HCT116 (cell line): ENCODE results near the gene TNFSF12. TPM values are rescaled to one million over a fixed set of nuclear protein-coding genes. Genes with fewer than 3 reads are reported as not detected.

Experiments used
- ATAC-seq: fragments of 200-7000 bp; cut with Tn5 transposase; 2 replicates; pipeline ENCODE4 v1.9.1; 2020; ENCODE audit warnings: mild to moderate bottlenecking, moderate library complexity
- BruUV-seq: library from RNA; stranded (reverse); fragments of 400-500 nt; replicated peaks from 2 replicates; lab custom pipeline; 2021; lab: Mats Ljungman, UMichigan
- CTCF ChIA-PET: fragments of 300-600 bp; sonication (Branson Sonifier 250); formaldehyde crosslinking; loops from one replicate; lab custom pipeline; 2021; ENCODE audit warnings: antibody characterized with exemption; lab: Charles Lee
- POLR2A ChIA-PET: fragments of 300-600, 350-600 bp; sonication (Branson Sonifier 250); formaldehyde crosslinking; loops from one replicate; lab custom pipeline; 2021; ENCODE audit warnings: antibody characterized with exemption; lab: Charles Lee
- RAD21 ChIA-PET, 2 experiments: fragments of 300-600 bp; sonication (Branson Sonifier 250); formaldehyde crosslinking; loops; one replicate each; lab custom pipeline; 2023; ENCODE audit warnings: low total read pairs in 2 of 2; ENCODE audit not compliant: uncharacterized antibody in 2 of 2, unreplicated experiment in 2 of 2, low non-redundant PET in 1 of 2; lab: Charles Lee
- DNase-seq: peaks from one replicate; pipeline ENCODE4 v3.0.0-alpha.2; 2010; ENCODE audit warnings: low read depth, low spot score
- H2AFZ ChIP-seq: fragments of 200-600 bp; shearing (Covaris generic), sonication (generic); 2 replicates; pipeline ENCODE4 v1.6.1; 2017; ENCODE audit warnings: low read depth, mixed run types, mixed read lengths, antibody characterized with exemption, low read length; ENCODE audit not compliant: poor library complexity, severe bottlenecking
- H3K27ac ChIP-seq: 2 replicates; pipeline ENCODE4 v1.5.1; 2012; ENCODE audit warnings: low read depth, low read length
- H3K27me3 ChIP-seq: fragments of 200-600 bp; sonication (generic); 2 replicates; pipeline ENCODE4 v1.6.1; 2016; ENCODE audit warnings: mixed run types, low read length, mixed read lengths; ENCODE audit not compliant: insufficient read depth
- H3K36me3 ChIP-seq, 2 experiments: fragments of 200-500 bp in 1 of 2; fragments of 200-600 bp in 1 of 2; sonication (Bioruptor generic) in 1 of 2; sonication (generic) in 1 of 2; 2 replicates each; pipeline versions ENCODE4 v1.5.1 to v1.6.1; 2014 to 2016; ENCODE audit warnings: low read length in 2 of 2, inconsistent platforms in 1 of 2, mixed read lengths in 1 of 2, mixed run types in 1 of 2; ENCODE audit not compliant: insufficient read depth in 2 of 2, control insufficient read depth in 1 of 2
- H3K4me1 ChIP-seq, 2 experiments: fragments of 200-600 bp in 1 of 2; sonication (generic) in 1 of 2; 2 replicates each; pipeline versions ENCODE4 v1.5.1 to v1.6.1; 2012 to 2017; ENCODE audit warnings: low read length in 2 of 2, inconsistent platforms in 1 of 2, mild to moderate bottlenecking in 1 of 2, mixed read lengths in 1 of 2, mixed run types in 1 of 2, moderate library complexity in 1 of 2; ENCODE audit not compliant: insufficient read depth in 2 of 2, control insufficient read depth in 1 of 2
- H3K4me2 ChIP-seq: fragments of 200-600 bp; sonication (generic); 2 replicates; pipeline ENCODE4 v1.6.1; 2017; ENCODE audit warnings: mixed run types, low read length, mixed read lengths
- H3K4me3 ChIP-seq, 2 experiments: fragments of 200-600 bp in 1 of 2; sonication (generic) in 1 of 2; replicated peaks in 1 of 2; 2 replicates each; pipeline ENCODE4 v1.5.1; 2011 to 2016; ENCODE audit warnings: low read length in 2 of 2, control low read depth in 1 of 2, low read depth in 1 of 2, mild to moderate bottlenecking in 1 of 2, mixed read lengths in 1 of 2, mixed run types in 1 of 2
- H3K79me2 ChIP-seq: fragments of 200-600 bp; sonication (generic); 2 replicates; pipeline ENCODE4 v1.6.1; 2017; ENCODE audit warnings: mild to moderate bottlenecking, mixed run types, low read length, moderate library complexity, mixed read lengths; ENCODE audit not compliant: insufficient read depth
- H3K9ac ChIP-seq: fragments of 200-600 bp; sonication (generic); 2 replicates; pipeline ENCODE4 v1.6.1; 2016; ENCODE audit warnings: low read length, mixed read lengths
- H3K9me2 ChIP-seq: fragments of 200-600 bp; sonication (generic), shearing (Covaris generic); 2 replicates; pipeline ENCODE4 v1.6.1; 2017; ENCODE audit warnings: mixed run types, mild to moderate bottlenecking, moderate library complexity; ENCODE audit not compliant: insufficient read depth
- H3K9me3 ChIP-seq, 2 experiments: fragments of 200-500 bp in 1 of 2; fragments of 200-600 bp in 1 of 2; sonication (Bioruptor generic) in 1 of 2; sonication (generic) in 1 of 2; 2 replicates each; pipeline ENCODE4 v1.6.1; 2014 to 2017; ENCODE audit warnings: low read length in 2 of 2, mixed read lengths in 2 of 2, inconsistent platforms in 1 of 2, low read depth in 1 of 2, mild to moderate bottlenecking in 1 of 2, mixed run types in 1 of 2, moderate library complexity in 1 of 2; ENCODE audit not compliant: control insufficient read depth in 1 of 2, insufficient read depth in 1 of 2
- H4K20me1 ChIP-seq: fragments of 200-600 bp; sonication (generic), shearing (Covaris generic); 2 replicates; pipeline ENCODE4 v1.6.1; 2017; ENCODE audit warnings: mixed run types, mild to moderate bottlenecking, moderate library complexity; ENCODE audit not compliant: insufficient read depth
- ATF3 ChIP-seq: IDR thresholded peaks from 2 replicates; pipeline ENCODE4 v1.6.1; 2012
- CTCF ChIP-seq, 3 experiments: fragments of 200-600 bp in 1 of 3; sonication (generic) in 1 of 3; IDR thresholded peaks in 2 of 3; conservative IDR thresholded peaks in 1 of 3; 2 replicates each; pipeline ENCODE4 v1.5.1; 2012 to 2017; ENCODE audit warnings: low read depth in 2 of 3, low read length in 2 of 3, antibody characterized with exemption in 1 of 3, borderline replicate concordance in 1 of 3, control low read depth in 1 of 3, mild to moderate bottlenecking in 1 of 3, mixed read lengths in 1 of 3, mixed run types in 1 of 3, moderate library complexity in 1 of 3; ENCODE audit not compliant: insufficient read depth in 1 of 3
- ELF1 ChIP-seq: IDR thresholded peaks from 2 replicates; pipeline ENCODE4 v1.6.1; 2012; ENCODE audit warnings: low read depth, borderline replicate concordance
- FOSL1 ChIP-seq: IDR thresholded peaks from 2 replicates; pipeline ENCODE4 v1.6.1; 2012; ENCODE audit warnings: low read depth
- RAD21 ChIP-seq: IDR thresholded peaks from 2 replicates; pipeline ENCODE4 v1.6.1; 2012; ENCODE audit warnings: low read depth, mild to moderate bottlenecking
- YY1 ChIP-seq: IDR thresholded peaks from 2 replicates; pipeline ENCODE4 v1.6.1; 2011; ENCODE audit warnings: low read length, low read depth, moderate library complexity, mild to moderate bottlenecking; ENCODE audit not compliant: insufficient replicate concordance; ENCODE audit errors: extremely low read depth
- intact Hi-C: fragments of 100-400 bp; cut with micrococcal nuclease; formaldehyde crosslinking; loops from 2 replicates; pipeline ENCODE4 v1.10.0; 2022
- total RNA-seq: library from RNA; stranded (reverse); gene quantifications from one replicate; pipeline ENCODE4 v1.2.1, GENCODE V29; 2021; ENCODE audit not compliant: unreplicated experiment

TNFSF12 gene
- total RNA-seq, 1 experiment from 2014 or later, result 12.3 TPM

- Histone ChIP-seq H2AFZ (no peak overlapping the region), H3K9me2 (no peaks in the 10 kb centered on the region), H3K4me1 (no peaks in the 10 kb centered on the region), H3K9ac (no peak overlapping the region), H3K27ac (no peak overlapping the region), H3K4me3 (no peak overlapping the region), H4K20me1 (0 out of 2 replicates have a peak, but pooled peaks cover 3% of the 10 kb centered on the region), H3K9me3 (no peaks in the 10 kb centered on the region), H3K27me3 (no peaks in the 10 kb centered on the region), H3K4me2 (no peak overlapping the region), H3K36me3 (peaks cover 73 to 77% of the 10 kb centered on the region in 2 experiments), H3K79me2 (peaks cover 53% of the 10 kb centered on the region; the same call in 1 of the 2 replicates)
- TF ChIP-seq CTCF (IDR thresholded peaks at IDR 0.05 in 2 of 3, conservative IDR thresholded peaks at IDR 0.05 in 1 of 3; ENCODE audit: borderline replicate concordance in 1 of 3, insufficient read depth in 1 of 3, low read depth in 2 of 3, low read length in 2 of 3), result no peak
- no peak for TF ChIP-seq ELF1
- no peak for TF ChIP-seq ATF3
- no peak for TF ChIP-seq RAD21
- no peak for TF ChIP-seq YY1
- POLR2A ChIA-PET, result no interaction called here
- no TSS peak for BruUV-seq
- ATAC-seq (no peak), DNase-seq (no peak)
- RAD21 ChIA-PET, result no interaction called here
- CTCF ChIA-PET, result interaction anchor here (1.0 kb wide), 1 partner anchor 11 kb away, joined by 3 read pairs; no protein-coding TSS in a partner anchor
- intact Hi-C loops, result no loop called here
Measured at GRCh38 chr17:7503521-7503920, 45.3 kb upstream of the TNFSF12 start.

- Histone ChIP-seq H3K9me3 (no peaks in the 10 kb centered on the region), H3K4me3 (no peak overlapping the region), H2AFZ (no peak overlapping the region), H3K4me2 (no peak overlapping the region), H3K79me2 (peaks cover 26% of the 10 kb centered on the region; the same call in 1 of the 2 replicates), H3K9me2 (no peaks in the 10 kb centered on the region), H3K36me3 (peaks cover 65 to 81% of the 10 kb centered on the region in 2 experiments), H3K4me1 (no peaks in the 10 kb centered on the region), H3K27me3 (no peaks in the 10 kb centered on the region), H4K20me1 (no peaks in the 10 kb centered on the region), H3K27ac (no peak overlapping the region), H3K9ac (no peak overlapping the region)
- TF ChIP-seq FOSL1, result no peak
- TF ChIP-seq ELF1, result no peak
- ATAC-seq, result no peak
- RAD21 ChIA-PET, result no interaction called here
- POLR2A ChIA-PET, result no interaction called here
- intact Hi-C loops, result no loop called here
- no peak for DNase-seq
- CTCF ChIA-PET, result interaction anchor here (0.7 kb wide), 1 partner anchor 53 kb away, joined by 3 read pairs; no protein-coding TSS in a partner anchor
- BruUV-seq, result no TSS peak
Measured at GRCh38 chr17:7508145-7508544, 40.7 kb upstream of the TNFSF12 start.
